Mesenchymal stem cell (in vitro differentiated cells and primary cell): ENCODE results near the gene CLEC16A.

Experiments used
- DNase-seq: peaks from one replicate; pipeline ENCODE4 v3.0.0-alpha.2; 2013
- H2AFZ ChIP-seq: one replicate; pipeline ENCODE4 v1.6.1; 2013; ENCODE audit warnings: low read depth, mild to moderate bottlenecking, control low read depth, inconsistent platforms, low read length, moderate library complexity
- H2AK5ac ChIP-seq: 2 replicates; pipeline ENCODE4 v1.6.1; 2013; ENCODE audit warnings: low read length, moderate library complexity, mild to moderate bottlenecking, inconsistent platforms; ENCODE audit not compliant: severe bottlenecking
- H2BK120ac ChIP-seq: one replicate; pipeline ENCODE4 v1.6.1; 2013; ENCODE audit warnings: low read depth, mild to moderate bottlenecking, inconsistent platforms, low read length, moderate library complexity
- H2BK12ac ChIP-seq, 2 experiments: one replicate each; pipeline ENCODE4 v1.6.1; 2013; ENCODE audit warnings: inconsistent platforms in 2 of 2, low read length in 2 of 2, mild to moderate bottlenecking in 2 of 2, moderate library complexity in 2 of 2, control low read depth in 1 of 2
- H2BK15ac ChIP-seq: one replicate; pipeline ENCODE4 v1.6.1; 2013; ENCODE audit warnings: mild to moderate bottlenecking, low read depth, inconsistent platforms; ENCODE audit not compliant: poor library complexity, severe bottlenecking
- H2BK5ac ChIP-seq: 2 replicates; pipeline ENCODE4 v1.6.1; 2013; ENCODE audit warnings: low read depth, mild to moderate bottlenecking, low read length, control low read depth, inconsistent platforms; ENCODE audit not compliant: poor library complexity, severe bottlenecking
- H3K14ac ChIP-seq, 2 experiments: one replicate each; pipeline ENCODE4 v1.6.1; 2013; ENCODE audit warnings: inconsistent platforms in 2 of 2, low read length in 2 of 2, control low read depth in 1 of 2, mild to moderate bottlenecking in 1 of 2, moderate library complexity in 1 of 2
- H3K18ac ChIP-seq, 2 experiments: one replicate each; pipeline ENCODE4 v1.6.1; 2013; ENCODE audit warnings: inconsistent platforms in 2 of 2, low read length in 2 of 2, control low read depth in 1 of 2, low read depth in 1 of 2, mild to moderate bottlenecking in 1 of 2
- H3K23ac ChIP-seq, 2 experiments: one replicate each; pipeline ENCODE4 v1.6.1; 2013; ENCODE audit warnings: inconsistent platforms in 2 of 2, low read length in 2 of 2, mild to moderate bottlenecking in 2 of 2, moderate library complexity in 2 of 2, control low read depth in 1 of 2
- H3K27ac ChIP-seq: 2 replicates; pipeline ENCODE4 v1.5.1; 2013; ENCODE audit warnings: mild to moderate bottlenecking, moderate library complexity, low read length, control low read depth, inconsistent platforms; ENCODE audit not compliant: poor library complexity, severe bottlenecking
- H3K27me3 ChIP-seq, 2 experiments: 2 replicates each; pipeline versions ENCODE4 v1.6.1 to v1.7.0; 2013; ENCODE audit warnings: low read length in 2 of 2, mild to moderate bottlenecking in 2 of 2, moderate library complexity in 2 of 2, control low read depth in 1 of 2, inconsistent platforms in 1 of 2; ENCODE audit not compliant: control insufficient read depth in 1 of 2, insufficient read depth in 1 of 2
- H3K36me3 ChIP-seq, 2 experiments: 2 replicates each; pipeline versions ENCODE4 v1.6.1 to v1.7.0; 2013; ENCODE audit warnings: low read length in 2 of 2, control low read depth in 1 of 2, inconsistent platforms in 1 of 2, low read depth in 1 of 2, mild to moderate bottlenecking in 1 of 2; ENCODE audit not compliant: insufficient read depth in 2 of 2, control insufficient read depth in 1 of 2
- H3K4ac ChIP-seq, 2 experiments: one replicate each; pipeline ENCODE4 v1.6.1; 2013; ENCODE audit warnings: inconsistent platforms in 2 of 2, low read length in 2 of 2, mild to moderate bottlenecking in 2 of 2, moderate library complexity in 2 of 2, control low read depth in 1 of 2, low read depth in 1 of 2
- H3K4me1 ChIP-seq: 2 replicates; pipeline ENCODE4 v1.6.1; 2013; ENCODE audit warnings: low read depth, low read length, control low read depth; ENCODE audit not compliant: control insufficient read depth, insufficient read depth
- H3K4me2 ChIP-seq: 2 replicates; pipeline ENCODE4 v1.6.1; 2013; ENCODE audit warnings: low read length, mild to moderate bottlenecking, inconsistent platforms; ENCODE audit not compliant: poor library complexity, severe bottlenecking
- H3K4me3 ChIP-seq, 2 experiments: 2 replicates each; pipeline versions ENCODE4 v1.5.1 to v1.7.0; 2013; ENCODE audit warnings: low read length in 2 of 2, mild to moderate bottlenecking in 2 of 2, control low read depth in 1 of 2, low read depth in 1 of 2; ENCODE audit not compliant: insufficient read depth in 1 of 2
- H3K79me1 ChIP-seq: replicated peaks from 2 replicates; pipeline ENCODE4 v1.6.1; 2013; ENCODE audit warnings: mild to moderate bottlenecking, control low read depth, low read length, inconsistent platforms; ENCODE audit not compliant: poor library complexity, severe bottlenecking
- H3K9ac ChIP-seq: 2 replicates; pipeline ENCODE4 v1.7.0; 2013; ENCODE audit warnings: mild to moderate bottlenecking, low read length, moderate library complexity
- H3K9me3 ChIP-seq: 2 replicates; pipeline ENCODE4 v1.7.0; 2013; ENCODE audit warnings: mild to moderate bottlenecking, low read length; ENCODE audit not compliant: control insufficient read depth
- H4K8ac ChIP-seq: one replicate; pipeline ENCODE4 v1.6.1; 2013; ENCODE audit warnings: inconsistent platforms, mild to moderate bottlenecking, low read length, moderate library complexity
- H4K91ac ChIP-seq: one replicate; pipeline ENCODE4 v1.6.1; 2013; ENCODE audit warnings: mild to moderate bottlenecking, low read length, inconsistent platforms
- WGBS: methylation state at CpG from one replicate; pipeline ENCODE4 v1.1.7; 2013; ENCODE audit warnings: mixed read lengths; 5-methylcytosine and 5-hydroxymethylcytosine counted together

Gene CLEC16A

GRCh38 chr16:11050944-11051343, 106.6 kb downstream of the CLEC16A start:
- Histone ChIP-seq H2BK5ac (no peak overlapping the region), H3K23ac (no peak overlapping the region), H3K36me3 (peaks cover 49 to 66% of the 10 kb centered on the region in 2 experiments), H3K4me2 (no peak overlapping the region), H3K14ac (no peak overlapping the region), H3K9me3 (no peaks in the 10 kb centered on the region), H4K8ac (no peak overlapping the region), H3K18ac (no peak overlapping the region), H4K91ac (peak overlapping the region; percentile 22), H3K27ac (no peak overlapping the region), H3K79me1 (no peaks in the 10 kb centered on the region), H3K27me3 (no peaks in the 10 kb centered on the region), H2AFZ (no peak overlapping the region), H2BK15ac (no peak overlapping the region), H2AK5ac (no peak overlapping the region), H3K9ac (no peak overlapping the region), H3K4ac (peak overlapping the region in 1 of 2 experiments; percentile 52), H2BK120ac (no peak overlapping the region), H3K4me1 (peaks cover 2% of the 10 kb centered on the region), H3K4me3 (no peak overlapping the region), H2BK12ac (peak overlapping the region in 1 of 2 experiments; percentile 62)
- 96% methylated on average over 7 of the region's 7 CpGs for WGBS
- DNase-seq = no peak

GRCh38 chr16:11051430-11051829, 107.1 kb downstream of the CLEC16A start:
- Histone ChIP-seq H3K4me1 (peaks cover 2% of the 10 kb centered on the region), H3K27ac (no peak overlapping the region), H3K79me1 (no peaks in the 10 kb centered on the region), H3K9ac (no peak overlapping the region), H3K23ac (no peak overlapping the region), H2AK5ac (no peak overlapping the region), H2BK5ac (no peak overlapping the region), H3K27me3 (no peaks in the 10 kb centered on the region), H3K18ac (peak overlapping the region in 1 of 2 experiments; percentile 56), H3K4me2 (no peak overlapping the region), H4K8ac (peak overlapping the region; percentile 32), H2BK12ac (peak overlapping the region in 1 of 2 experiments; percentile 25), H3K14ac (no peak overlapping the region), H3K4ac (no peak overlapping the region), H3K4me3 (no peak overlapping the region), H4K91ac (peak overlapping the region; percentile 71), H3K36me3 (peaks cover 50 to 67% of the 10 kb centered on the region in 2 experiments), H2BK15ac (no peak overlapping the region), H2BK120ac (no peak overlapping the region), H2AFZ (no peak overlapping the region), H3K9me3 (no peaks in the 10 kb centered on the region)
- no peak for DNase-seq
- WGBS = 96% methylated on average over 11 of the region's 11 CpGs

- H3K4me1 ChIP-seq = peaks cover 3% of the 10 kb centered on the region
- no peak overlapping the region for H2AK5ac ChIP-seq
- no peaks in the 10 kb centered on the region for H3K9me3 ChIP-seq
- 95% methylated on average over 16 of the region's 17 CpGs for WGBS
- no peak overlapping the region for H2BK120ac ChIP-seq
- peak overlapping the region; percentile 32 for H4K8ac ChIP-seq
- H3K79me1 ChIP-seq = no peaks in the 10 kb centered on the region
- H2BK15ac ChIP-seq = no peak overlapping the region
- no peak overlapping the region for H3K4me3 ChIP-seq
- peak overlapping the region; percentile 71 for H4K91ac ChIP-seq
- H3K14ac ChIP-seq = no peak overlapping the region
- H3K23ac ChIP-seq = no peak overlapping the region
- H2BK12ac ChIP-seq = peak overlapping the region in 1 of 2 experiments; percentile 25
- H3K4me2 ChIP-seq = no peak overlapping the region
- H3K4ac ChIP-seq = no peak overlapping the region
- no peak for DNase-seq
- H3K36me3 ChIP-seq = peaks cover 52 to 66% of the 10 kb centered on the region in 2 experiments
- peak overlapping the region in 1 of 2 experiments; percentile 5 for H3K18ac ChIP-seq
- H2BK5ac ChIP-seq = no peak overlapping the region
- H3K9ac ChIP-seq = no peak overlapping the region
- H2AFZ ChIP-seq = no peak overlapping the region
- no peaks in the 10 kb centered on the region for H3K27me3 ChIP-seq
- no peak overlapping the region for H3K27ac ChIP-seq
Observed at GRCh38 chr16:11051879-11052808, 107.8 kb downstream of the CLEC16A start.

GRCh38 chr16:11053916-11054460, 109.6 kb downstream of the CLEC16A start:
- peak overlapping the region; percentile 5 to 23 for H2BK12ac ChIP-seq
- H3K27me3 ChIP-seq = no peaks in the 10 kb centered on the region
- no peak overlapping the region for H3K27ac ChIP-seq
- peak overlapping the region; percentile 51 for H2BK120ac ChIP-seq
- no peak overlapping the region for H4K8ac ChIP-seq
- H3K4me3 ChIP-seq = no peak overlapping the region
- WGBS = 92% methylated on average over 6 of the region's 6 CpGs
- no peak overlapping the region for H2BK5ac ChIP-seq
- no peak overlapping the region for H2AFZ ChIP-seq
- no peaks in the 10 kb centered on the region for H3K79me1 ChIP-seq
- H3K14ac ChIP-seq = peak overlapping the region in 1 of 2 experiments; percentile 45
- H3K4me1 ChIP-seq = peaks cover 4% of the 10 kb centered on the region
- no peak overlapping the region for H3K4ac ChIP-seq
- peaks cover 50 to 55% of the 10 kb centered on the region in 2 experiments for H3K36me3 ChIP-seq
- DNase-seq = no peak
- no peaks in the 10 kb centered on the region for H3K9me3 ChIP-seq
- no peak overlapping the region for H3K9ac ChIP-seq
- no peak overlapping the region for H4K91ac ChIP-seq
- H3K18ac ChIP-seq = no peak overlapping the region
- H3K23ac ChIP-seq = no peak overlapping the region
- H2BK15ac ChIP-seq = no peak overlapping the region
- no peak overlapping the region for H2AK5ac ChIP-seq
- no peak overlapping the region for H3K4me2 ChIP-seq
